Panc1 (cell line): ENCODE measurements around the gene CCR5AS.

Experiments
- CTCF ChIP-seq: fragments of 450-650 bp; IDR thresholded peaks from 2 replicates; pipeline ENCODE4 v1.5.1; 2017; ENCODE audit warnings: mild to moderate bottlenecking
- POLR2AphosphoS5 ChIP-seq: IDR thresholded peaks from 2 replicates; pipeline ENCODE4 v1.6.1; 2012; ENCODE audit warnings: mild to moderate bottlenecking, low read depth, low read length, moderate library complexity
- TF ChIP-seq, protein P1 (sequence below), 2 experiments: IDR thresholded peaks; 2 replicates each; pipeline ENCODE4 v1.6.1; 2011 to 2012; ENCODE audit warnings: low read depth in 2 of 2, control low read depth in 1 of 2, low read length in 1 of 2, mild to moderate bottlenecking in 1 of 2, moderate library complexity in 1 of 2; ENCODE audit not compliant: insufficient read depth in 1 of 2

DNA sequence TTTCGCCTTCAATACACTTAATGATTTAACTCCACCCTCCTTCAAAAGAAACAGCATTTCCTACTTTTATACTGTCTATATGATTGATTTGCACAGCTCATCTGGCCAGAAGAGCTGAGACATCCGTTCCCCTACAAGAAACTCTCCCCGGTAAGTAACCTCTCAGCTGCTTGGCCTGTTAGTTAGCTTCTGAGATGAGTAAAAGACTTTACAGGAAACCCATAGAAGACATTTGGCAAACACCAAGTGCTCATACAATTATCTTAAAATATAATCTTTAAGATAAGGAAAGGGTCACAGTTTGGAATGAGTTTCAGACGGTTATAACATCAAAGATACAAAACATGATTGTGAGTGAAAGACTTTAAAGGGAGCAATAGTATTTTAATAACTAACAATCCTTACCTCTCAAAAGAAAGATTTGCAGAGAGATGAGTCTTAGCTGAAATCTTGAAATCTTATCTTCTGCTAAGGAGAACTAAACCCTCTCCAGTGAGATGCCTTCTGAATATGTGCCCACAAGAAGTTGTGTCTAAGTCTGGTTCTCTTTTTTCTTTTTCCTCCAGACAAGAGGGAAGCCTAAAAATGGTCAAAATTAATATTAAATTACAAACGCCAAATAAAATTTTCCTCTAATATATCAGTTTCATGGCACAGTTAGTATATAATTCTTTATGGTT lies 35.9 kb downstream of the CCR5AS start, which contains the start of gene CCR5:
- TF ChIP-seq CTCF = no peak
- TF ChIP-seq, protein P1, sequence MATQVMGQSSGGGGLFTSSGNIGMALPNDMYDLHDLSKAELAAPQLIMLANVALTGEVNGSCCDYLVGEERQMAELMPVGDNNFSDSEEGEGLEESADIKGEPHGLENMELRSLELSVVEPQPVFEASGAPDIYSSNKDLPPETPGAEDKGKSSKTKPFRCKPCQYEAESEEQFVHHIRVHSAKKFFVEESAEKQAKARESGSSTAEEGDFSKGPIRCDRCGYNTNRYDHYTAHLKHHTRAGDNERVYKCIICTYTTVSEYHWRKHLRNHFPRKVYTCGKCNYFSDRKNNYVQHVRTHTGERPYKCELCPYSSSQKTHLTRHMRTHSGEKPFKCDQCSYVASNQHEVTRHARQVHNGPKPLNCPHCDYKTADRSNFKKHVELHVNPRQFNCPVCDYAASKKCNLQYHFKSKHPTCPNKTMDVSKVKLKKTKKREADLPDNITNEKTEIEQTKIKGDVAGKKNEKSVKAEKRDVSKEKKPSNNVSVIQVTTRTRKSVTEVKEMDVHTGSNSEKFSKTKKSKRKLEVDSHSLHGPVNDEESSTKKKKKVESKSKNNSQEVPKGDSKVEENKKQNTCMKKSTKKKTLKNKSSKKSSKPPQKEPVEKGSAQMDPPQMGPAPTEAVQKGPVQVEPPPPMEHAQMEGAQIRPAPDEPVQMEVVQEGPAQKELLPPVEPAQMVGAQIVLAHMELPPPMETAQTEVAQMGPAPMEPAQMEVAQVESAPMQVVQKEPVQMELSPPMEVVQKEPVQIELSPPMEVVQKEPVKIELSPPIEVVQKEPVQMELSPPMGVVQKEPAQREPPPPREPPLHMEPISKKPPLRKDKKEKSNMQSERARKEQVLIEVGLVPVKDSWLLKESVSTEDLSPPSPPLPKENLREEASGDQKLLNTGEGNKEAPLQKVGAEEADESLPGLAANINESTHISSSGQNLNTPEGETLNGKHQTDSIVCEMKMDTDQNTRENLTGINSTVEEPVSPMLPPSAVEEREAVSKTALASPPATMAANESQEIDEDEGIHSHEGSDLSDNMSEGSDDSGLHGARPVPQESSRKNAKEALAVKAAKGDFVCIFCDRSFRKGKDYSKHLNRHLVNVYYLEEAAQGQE (IDR thresholded peaks at IDR 0.05; ENCODE audit: insufficient read depth in 1 of 2, low read depth in 2 of 2, low read length in 1 of 2) = no peak
- no peak for TF ChIP-seq POLR2AphosphoS5
